ENCODE data around the gene C14orf180. TPM values are rescaled to one million over a fixed set of nuclear protein-coding genes. Genes with fewer than 3 reads are reported as not detected.

Gene C14orf180
- total RNA-seq, 1 donor from 2014 or later = not detected

DNA sequence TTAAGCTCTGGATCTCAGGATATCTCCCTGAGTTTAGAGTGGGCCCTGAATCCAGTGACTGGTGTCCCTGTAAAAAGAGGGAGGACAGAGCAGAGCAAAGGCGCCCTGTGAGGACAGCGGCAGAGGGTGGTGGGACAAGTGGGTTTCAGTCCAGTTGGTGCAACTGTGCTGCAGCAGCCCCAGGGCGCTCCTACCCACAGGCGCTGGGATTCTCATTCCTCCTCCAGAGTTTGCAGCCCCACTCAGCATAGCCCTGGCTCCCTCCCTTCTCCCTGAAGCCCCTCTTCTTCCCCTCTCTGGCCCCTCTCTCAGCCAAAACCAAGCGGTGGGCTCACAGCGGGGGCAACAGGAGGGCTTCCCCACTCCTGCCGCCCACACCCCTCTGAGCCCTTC is 23.4 kb downstream of the C14orf180 start:
- H3K9me3 Mint-ChIP-seq (ENCODE audit: unreplicated experiment) = no peaks in the 10 kb centered on the region
- no peaks in the 10 kb centered on the region for H3K36me3 Mint-ChIP-seq (ENCODE audit: low read depth, unreplicated experiment)
- TF ChIP-seq CTCF (IDR thresholded peaks at IDR 0.05; ENCODE audit: unreplicated experiment) = no peak

GRCh38 chr14:104603711-104604401 is 24.3 kb downstream of the C14orf180 start:
- H3K27me3 Mint-ChIP-seq (ENCODE audit: unreplicated experiment) = peaks cover 9% of the 10 kb centered on the region
- H3K27ac Mint-ChIP-seq (ENCODE audit: unreplicated experiment) = no peak overlapping the region
- TF ChIP-seq CTCF (IDR thresholded peaks at IDR 0.05; ENCODE audit: unreplicated experiment) = no peak
- peak overlapping the region; percentile 51 for H3K4me3 Mint-ChIP-seq (ENCODE audit: unreplicated experiment)
- H3K4me1 Mint-ChIP-seq (ENCODE audit: unreplicated experiment) = peaks cover 4% of the 10 kb centered on the region
- no peaks in the 10 kb centered on the region for H3K9me3 Mint-ChIP-seq (ENCODE audit: unreplicated experiment)
- peak; percentile 8 for DNase-seq (ENCODE audit: low spot score)
- no peaks in the 10 kb centered on the region for H3K36me3 Mint-ChIP-seq (ENCODE audit: low read depth, unreplicated experiment)

More for the DNA sequence above, 23.4 kb downstream of the C14orf180 start:
- H3K27ac Mint-ChIP-seq (ENCODE audit: unreplicated experiment) = no peak overlapping the region
- peaks cover 10% of the 10 kb centered on the region for H3K27me3 Mint-ChIP-seq (ENCODE audit: unreplicated experiment)
- peaks cover 4% of the 10 kb centered on the region for H3K4me1 Mint-ChIP-seq (ENCODE audit: unreplicated experiment)
- no peak for DNase-seq (ENCODE audit: low spot score)
- no peak overlapping the region for H3K4me3 Mint-ChIP-seq (ENCODE audit: unreplicated experiment)

DNA sequence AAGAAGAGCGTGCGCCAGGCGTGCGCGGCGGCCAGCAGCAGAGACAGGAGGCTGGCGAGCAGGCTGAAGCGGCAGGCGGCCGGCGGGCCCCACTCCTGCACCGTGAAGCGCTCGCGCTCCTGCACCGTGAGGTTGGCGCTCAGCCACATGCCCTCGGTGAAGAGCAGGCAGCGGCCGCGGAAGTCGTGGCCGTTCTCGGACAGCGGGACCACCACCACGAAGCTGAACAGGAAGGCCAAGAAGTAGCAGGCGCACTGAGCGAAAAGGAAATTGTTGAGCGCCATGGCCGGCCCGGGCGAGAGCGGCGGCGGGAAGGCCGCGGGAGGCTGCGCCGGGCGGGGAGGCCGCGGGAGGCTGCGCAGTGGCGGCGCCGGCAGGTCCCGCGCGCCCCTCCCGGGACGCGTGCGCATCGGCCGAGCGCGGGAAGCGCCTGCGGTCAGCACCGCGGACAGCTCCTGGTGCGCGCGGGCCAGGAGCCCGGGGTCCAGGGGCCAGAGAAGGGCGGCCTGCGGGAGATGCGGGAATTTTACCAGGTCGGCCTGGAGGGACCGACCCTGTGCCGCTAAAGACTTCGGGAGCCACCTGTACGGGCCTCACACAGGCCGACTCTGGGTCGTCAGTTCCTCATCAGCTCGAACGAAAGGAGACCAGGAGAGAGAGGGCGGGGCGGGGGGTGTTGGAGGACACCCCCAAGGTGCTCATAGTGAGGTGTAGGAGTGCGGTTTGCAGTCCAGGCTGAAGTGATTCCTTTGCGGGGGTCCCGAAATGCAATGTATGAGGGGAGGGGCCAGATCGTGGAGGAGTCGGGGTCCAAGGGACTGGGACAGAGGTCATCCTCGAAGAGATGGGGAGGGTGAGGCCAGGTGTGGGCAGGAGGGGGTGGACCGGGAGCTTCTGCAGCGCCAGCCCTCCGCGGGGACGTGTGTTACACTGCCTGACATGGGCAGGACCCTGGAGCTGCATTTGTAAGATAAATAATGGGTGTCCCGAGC is 25.2 kb downstream of the C14orf180 start, which contains the start of gene TMEM179:
TSS of gene TMEM179 (minus strand) at position 315 of the 992 bp plus-strand sequence. CDS start at position 284, 31 bp downstream.
- Mint-ChIP-seq H3K27ac (ENCODE audit: unreplicated experiment) (no peak within 1 kb of the TSS), H3K4me3 (ENCODE audit: unreplicated experiment) (peak within 1 kb of the TSS; percentile 51), H3K9me3 (ENCODE audit: unreplicated experiment) (no peaks in the 10 kb centered on the region), H3K27me3 (ENCODE audit: unreplicated experiment) (peaks cover 7% of the 10 kb centered on the region), H3K36me3 (ENCODE audit: low read depth, unreplicated experiment) (no peaks in the 10 kb centered on the region), H3K4me1 (ENCODE audit: unreplicated experiment) (peaks cover 4% of the 10 kb centered on the region)
- no peak for TF ChIP-seq CTCF (IDR thresholded peaks at IDR 0.05; ENCODE audit: unreplicated experiment)
- peak; percentile 75 for DNase-seq (ENCODE audit: low spot score)

DNA sequence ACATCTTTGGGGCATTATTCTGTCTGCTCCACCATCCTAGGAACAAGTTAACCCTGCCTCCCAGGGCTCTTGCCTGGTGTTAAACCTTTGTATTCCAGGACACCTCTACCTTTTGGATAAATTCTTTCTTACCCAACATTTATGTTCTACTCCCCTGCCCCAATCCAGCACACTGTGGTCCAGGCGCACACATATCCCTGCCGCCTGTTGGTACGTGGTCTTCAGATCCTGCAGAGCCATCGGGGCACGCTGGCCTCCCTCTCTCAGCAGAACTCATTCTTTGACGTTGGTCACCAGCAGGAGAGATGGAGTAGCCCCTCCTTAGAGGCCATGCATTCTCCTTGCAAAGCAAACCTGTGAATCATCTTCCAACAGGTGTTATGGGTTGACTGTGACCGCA is 30.1 kb downstream of the C14orf180 start:
- Mint-ChIP-seq H3K4me1 (ENCODE audit: unreplicated experiment) (peaks cover 4% of the 10 kb centered on the region), H3K36me3 (ENCODE audit: low read depth, unreplicated experiment) (no peaks in the 10 kb centered on the region), H3K27me3 (ENCODE audit: unreplicated experiment) (peaks cover 5% of the 10 kb centered on the region), H3K4me3 (ENCODE audit: unreplicated experiment) (no peak overlapping the region), H3K27ac (ENCODE audit: unreplicated experiment) (no peak overlapping the region), H3K9me3 (ENCODE audit: unreplicated experiment) (no peaks in the 10 kb centered on the region)
- DNase-seq (ENCODE audit: low spot score) = no peak
- TF ChIP-seq CTCF (IDR thresholded peaks at IDR 0.05; ENCODE audit: unreplicated experiment) = no peak

All from endothelial cell (in vitro differentiated cells).